HG03159 (cell line): ENCODE measurements around the gene TRAK2.
"Not testable (repeated sequence)": the region's sequence is repeated elsewhere in the genome, so short reads cannot be mapped to it uniquely, and the experiment has no call there.

Experiments
- ATAC-seq: cut with Tn5 transposase; IDR thresholded peaks from one replicate; pipeline ENCODE4 v1.9.1; 2021; ENCODE audit warnings: mild to moderate bottlenecking, moderate library complexity; ENCODE audit not compliant: unreplicated experiment

Gene TRAK2, protein sequence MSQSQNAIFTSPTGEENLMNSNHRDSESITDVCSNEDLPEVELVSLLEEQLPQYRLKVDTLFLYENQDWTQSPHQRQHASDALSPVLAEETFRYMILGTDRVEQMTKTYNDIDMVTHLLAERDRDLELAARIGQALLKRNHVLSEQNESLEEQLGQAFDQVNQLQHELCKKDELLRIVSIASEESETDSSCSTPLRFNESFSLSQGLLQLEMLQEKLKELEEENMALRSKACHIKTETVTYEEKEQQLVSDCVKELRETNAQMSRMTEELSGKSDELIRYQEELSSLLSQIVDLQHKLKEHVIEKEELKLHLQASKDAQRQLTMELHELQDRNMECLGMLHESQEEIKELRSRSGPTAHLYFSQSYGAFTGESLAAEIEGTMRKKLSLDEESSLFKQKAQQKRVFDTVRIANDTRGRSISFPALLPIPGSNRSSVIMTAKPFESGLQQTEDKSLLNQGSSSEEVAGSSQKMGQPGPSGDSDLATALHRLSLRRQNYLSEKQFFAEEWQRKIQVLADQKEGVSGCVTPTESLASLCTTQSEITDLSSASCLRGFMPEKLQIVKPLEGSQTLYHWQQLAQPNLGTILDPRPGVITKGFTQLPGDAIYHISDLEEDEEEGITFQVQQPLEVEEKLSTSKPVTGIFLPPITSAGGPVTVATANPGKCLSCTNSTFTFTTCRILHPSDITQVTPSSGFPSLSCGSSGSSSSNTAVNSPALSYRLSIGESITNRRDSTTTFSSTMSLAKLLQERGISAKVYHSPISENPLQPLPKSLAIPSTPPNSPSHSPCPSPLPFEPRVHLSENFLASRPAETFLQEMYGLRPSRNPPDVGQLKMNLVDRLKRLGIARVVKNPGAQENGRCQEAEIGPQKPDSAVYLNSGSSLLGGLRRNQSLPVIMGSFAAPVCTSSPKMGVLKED

DNA sequence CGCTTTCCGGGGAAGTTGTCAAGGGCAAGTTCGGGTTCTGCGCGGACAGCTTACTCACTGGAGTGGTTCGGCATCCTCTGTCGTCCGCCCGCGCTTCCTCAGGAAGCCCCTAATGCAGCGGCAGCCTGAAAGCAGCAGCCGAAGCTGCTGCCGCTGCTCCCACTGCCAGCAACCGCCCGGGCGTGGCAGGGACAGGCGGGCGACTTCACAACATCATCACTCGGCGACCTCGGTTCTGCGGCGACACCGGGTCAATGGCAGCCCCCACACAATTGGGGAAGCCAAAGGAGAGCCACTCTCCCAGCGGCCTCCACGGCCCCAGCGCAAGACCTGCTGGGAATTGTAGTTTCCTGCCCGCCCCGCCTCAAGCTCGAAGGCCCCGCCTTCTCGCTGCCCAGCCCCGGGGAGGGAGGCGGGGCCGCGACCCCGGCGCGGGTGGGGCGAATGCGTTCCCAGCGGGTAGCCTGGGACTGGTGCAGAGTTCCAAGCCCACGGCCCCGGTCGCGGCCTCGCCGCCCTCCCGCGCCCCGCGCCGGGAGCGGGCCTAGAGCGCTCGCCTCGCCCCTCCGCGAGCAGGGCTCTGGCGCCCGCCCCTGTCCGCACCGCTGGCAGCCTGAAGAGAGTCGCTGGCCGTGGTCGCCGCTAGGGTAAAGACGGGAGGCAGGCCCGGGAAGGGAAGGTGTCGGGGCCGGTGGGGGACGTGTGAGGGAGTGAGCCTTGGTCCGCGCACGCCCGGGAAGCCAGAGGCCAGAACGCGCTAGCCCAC lies at the start of gene TRAK2, which contains the start of gene STRADB:
Gene TRAK2 (minus strand): TSS at position 167 of the 766 bp plus-strand sequence. CDS start 30,951 bp downstream, outside the sequence.
Gene STRADB (plus strand): TSS at position 449 of the 766 bp plus-strand sequence. CDS start 3,101 bp downstream, outside the sequence.
- peak; percentile 96 for ATAC-seq

DNA sequence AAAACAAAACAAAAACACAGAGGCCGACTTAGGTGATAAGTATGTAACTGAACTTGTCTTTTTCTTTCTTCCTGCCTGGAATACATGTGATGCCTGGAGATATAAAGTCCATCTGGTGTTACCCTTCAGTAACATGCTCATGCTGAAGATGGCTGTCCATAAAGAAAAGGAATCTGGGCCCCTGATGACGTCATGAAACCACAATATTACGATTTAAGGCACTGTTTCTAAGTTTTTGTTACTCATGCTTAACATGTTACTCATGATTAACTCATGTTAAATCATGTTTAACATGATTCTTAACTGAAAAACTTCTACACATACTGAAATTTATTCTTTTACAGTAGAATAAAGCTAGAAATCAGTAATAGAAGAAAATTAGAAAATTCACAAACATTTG lies 49.3 kb upstream of the TRAK2 start:
- ATAC-seq, result no peak

DNA sequence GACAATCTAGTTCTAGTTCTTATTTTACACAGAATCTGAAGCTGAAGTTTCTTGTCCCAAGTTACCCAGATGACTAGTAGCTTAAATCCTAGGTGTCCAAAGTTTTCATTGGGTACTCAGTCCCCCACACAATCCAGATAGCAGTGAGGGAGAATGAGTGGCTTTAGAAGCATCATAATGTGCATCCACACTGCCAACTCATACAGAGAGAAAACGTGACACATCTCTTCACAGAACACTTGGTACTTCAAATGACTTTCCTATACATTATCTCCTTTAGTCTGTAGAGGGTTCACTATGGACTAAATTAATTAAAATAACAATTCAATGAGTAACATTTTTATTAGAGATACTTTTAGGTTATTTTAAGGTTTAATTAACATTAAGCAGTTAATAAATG lies 45.5 kb upstream of the TRAK2 start:
- no peak for ATAC-seq

DNA sequence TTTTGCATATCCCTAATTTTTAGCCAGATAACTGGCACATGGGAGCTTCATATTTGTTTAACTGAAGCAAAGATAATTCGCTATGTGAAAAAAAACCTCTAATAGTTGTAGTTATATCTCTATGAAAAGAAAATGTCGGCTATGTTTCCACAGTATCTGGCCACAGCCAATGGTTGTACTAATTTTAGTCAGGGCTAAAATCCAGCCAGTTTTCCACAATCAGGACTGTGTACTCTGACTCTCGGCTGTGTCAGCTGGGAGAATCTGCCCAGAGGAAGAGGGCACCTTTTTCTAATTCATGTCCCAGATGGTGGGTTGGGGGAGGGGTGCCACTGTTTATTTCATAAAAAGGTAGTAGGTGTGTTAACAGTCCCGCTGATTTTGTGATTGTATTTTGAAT lies 39.0 kb upstream of the TRAK2 start:
- ATAC-seq, result no peak

DNA sequence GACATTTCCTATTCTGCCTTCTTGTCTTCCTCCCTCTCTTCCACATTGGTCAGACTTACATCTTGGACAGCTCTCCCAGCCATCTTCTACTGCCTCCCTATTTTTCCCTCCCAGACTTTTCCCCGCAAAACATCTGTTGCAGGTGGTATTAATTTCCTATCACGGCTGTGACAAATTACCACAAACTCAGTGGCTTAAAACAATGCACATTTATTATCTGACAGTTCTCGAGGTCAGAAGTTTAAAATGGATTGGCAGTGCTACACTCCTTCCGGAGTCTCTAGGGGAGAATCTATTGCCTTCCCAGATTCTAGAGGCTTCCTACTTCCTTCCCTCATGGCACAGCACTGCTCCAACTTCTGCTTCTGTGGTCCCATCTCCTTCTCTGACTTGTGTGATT lies 33.5 kb upstream of the TRAK2 start:
- ATAC-seq, result no peak

DNA sequence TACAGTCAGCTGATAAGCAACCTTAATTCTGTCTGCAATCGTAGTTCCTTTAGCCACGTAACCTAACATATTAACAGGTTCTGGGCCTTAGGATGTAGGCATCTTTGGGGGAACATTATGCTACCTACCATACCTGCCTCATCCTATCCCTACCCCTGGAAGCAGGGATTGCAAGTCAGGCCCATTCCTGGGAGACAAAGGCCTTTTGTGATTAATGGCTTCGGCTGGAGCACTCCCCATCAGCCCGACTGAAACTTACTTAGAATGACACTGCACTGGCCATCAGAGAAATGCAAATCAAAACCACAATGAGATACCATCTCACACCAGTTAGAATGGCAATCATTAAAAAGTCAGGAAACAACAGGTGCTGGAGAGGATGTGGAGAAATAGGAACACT lies 32.5 kb upstream of the TRAK2 start:
- not testable (repeated sequence) for ATAC-seq

DNA sequence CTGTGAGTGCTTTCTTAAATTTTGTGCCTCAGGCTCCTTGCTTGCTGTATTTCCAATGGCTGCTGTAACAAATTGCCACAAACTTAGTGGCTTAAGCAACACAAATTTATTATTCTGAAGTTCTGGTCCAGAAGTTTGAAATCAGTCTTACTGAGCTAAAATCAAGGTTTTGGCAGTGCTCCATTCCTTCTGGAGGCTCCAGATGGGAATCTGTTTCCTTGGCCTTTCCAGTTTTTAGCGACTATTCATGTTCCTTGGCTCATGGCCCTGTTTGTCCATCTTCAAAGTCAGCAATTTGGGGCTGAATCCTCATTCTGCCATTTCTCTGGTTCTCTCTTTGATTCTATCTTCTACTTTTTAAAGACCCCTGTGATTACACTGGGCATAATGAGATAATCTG lies 32.1 kb upstream of the TRAK2 start:
- no peak for ATAC-seq

DNA sequence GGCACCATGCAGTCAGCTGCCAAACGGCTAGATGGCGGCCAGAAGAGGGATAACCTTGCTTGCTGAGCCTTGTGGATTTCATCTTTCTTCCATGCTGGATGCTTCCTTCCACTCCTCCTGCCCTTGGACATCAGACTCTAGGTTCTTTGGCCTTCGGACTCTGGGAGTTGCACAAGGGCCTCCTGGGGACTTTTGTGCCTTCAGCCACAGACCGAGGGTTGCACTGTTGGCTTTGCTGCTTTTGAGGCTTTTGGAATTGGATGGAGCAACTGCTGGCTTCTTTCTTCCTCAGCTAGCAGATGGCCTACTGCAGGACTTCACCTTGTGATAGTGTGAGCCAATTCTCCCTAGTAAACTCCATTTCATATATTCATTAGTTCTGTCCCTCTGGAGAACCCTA lies 31.3 kb upstream of the TRAK2 start:
- ATAC-seq, result no peak

DNA sequence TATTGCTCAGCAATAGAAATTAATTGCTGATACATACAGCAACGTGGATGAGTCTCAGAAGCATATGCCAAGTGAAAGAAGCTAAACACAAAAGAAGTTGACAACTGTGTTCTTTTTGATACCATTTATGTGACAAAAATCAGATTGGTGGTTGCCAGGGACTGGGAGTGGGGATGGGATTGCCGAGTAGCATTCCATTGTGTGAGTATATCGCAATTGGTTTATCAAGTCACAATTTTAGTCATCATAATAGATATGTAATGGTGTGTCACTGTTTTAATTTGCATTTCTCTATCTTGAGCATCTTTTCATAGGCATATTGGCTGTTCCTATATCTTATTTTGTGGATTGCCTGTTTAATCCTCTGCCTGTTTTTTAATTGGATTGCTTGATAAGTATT lies 21.2 kb upstream of the TRAK2 start:
- ATAC-seq, result no peak

DNA sequence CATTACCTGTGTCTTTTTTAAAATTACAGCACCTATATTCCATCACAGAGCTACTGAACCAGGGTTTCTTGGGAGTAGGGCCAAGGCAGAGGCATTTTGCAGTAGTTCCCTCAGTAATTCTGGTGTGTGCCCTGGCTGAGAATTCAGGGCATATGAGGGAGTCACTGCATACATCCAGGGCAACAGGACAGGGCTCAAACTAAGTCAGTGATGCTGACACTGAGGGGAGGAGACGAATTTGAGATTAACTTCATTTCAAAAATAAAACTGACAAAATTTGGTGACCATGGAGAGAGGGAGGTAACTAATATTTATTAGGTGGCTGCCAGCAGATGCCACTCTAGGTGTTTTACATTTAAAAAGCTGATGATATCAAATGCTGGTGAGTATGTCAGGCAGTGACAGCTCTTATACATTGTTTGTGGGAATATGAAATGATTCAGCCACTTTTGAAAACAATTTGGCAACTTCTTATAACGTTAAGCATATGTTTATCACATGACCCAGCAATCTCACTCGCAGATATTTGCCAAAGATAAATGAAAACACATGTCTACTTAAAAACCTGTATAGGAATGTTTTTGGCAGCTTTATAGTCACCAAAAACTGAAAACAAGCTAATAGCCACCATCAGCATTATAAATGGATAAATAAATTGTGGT lies 20.6 kb upstream of the TRAK2 start:
- no peak for ATAC-seq

DNA sequence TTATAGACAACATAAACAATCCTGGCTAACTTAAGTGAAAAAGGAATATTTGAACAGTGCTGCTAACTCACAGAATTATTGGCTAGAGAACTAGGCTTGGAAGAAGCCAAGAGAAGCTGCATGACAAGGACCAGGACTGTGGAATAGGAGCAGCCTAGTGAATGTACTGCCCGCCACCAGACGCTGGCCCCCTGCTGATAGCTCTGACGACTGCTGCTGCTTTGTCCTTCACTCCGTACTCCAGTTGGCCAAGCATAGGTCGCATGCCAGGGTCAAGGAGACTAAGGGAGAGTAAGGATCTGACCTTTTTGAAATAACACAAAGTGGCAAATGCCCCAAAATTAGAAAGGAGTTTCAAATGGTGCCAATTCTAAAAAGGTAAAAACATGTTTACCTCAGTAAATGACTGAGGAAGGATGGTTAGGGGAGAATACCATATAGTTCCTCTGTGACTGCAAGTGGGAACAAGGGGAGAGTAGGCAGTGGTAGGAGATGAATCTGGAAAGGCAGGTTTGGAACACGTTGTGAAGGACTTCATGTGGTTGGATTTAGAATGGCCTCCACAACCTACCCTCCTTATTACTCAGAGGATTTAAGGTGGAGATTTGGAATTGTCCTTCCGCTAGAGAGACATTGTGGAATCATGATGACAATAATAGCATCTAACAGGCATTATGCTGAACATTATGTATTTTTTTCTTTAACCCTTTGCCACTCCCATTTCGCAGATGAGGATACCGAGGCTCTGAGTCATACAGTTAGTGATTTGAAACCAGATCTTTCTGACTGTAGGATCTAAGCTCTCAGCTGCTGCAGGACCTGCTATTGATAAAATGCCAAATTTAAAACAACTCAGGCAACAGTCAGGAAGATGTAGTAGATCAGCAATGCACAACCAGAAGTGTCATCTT lies 19.8 kb upstream of the TRAK2 start:
- no peak for ATAC-seq

DNA sequence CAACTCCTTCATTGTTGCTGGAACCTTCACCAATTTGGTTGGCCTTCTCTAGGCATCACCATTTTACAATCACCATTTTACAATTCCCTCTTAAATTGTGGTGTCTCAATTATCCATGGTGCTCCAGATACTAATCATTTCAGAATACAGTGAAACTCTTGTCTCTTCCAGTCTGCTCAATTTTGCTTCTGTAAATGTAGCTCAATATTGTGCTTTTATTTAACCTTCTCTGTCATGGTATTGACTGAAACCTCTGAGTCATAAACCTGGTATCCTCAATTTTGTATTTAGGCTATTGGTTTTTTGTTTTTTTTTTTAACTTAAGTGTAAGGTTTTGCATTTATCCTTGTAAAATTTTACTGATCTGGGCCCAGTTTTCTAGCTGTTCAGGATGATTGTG lies 16.4 kb upstream of the TRAK2 start:
- no peak for ATAC-seq

DNA sequence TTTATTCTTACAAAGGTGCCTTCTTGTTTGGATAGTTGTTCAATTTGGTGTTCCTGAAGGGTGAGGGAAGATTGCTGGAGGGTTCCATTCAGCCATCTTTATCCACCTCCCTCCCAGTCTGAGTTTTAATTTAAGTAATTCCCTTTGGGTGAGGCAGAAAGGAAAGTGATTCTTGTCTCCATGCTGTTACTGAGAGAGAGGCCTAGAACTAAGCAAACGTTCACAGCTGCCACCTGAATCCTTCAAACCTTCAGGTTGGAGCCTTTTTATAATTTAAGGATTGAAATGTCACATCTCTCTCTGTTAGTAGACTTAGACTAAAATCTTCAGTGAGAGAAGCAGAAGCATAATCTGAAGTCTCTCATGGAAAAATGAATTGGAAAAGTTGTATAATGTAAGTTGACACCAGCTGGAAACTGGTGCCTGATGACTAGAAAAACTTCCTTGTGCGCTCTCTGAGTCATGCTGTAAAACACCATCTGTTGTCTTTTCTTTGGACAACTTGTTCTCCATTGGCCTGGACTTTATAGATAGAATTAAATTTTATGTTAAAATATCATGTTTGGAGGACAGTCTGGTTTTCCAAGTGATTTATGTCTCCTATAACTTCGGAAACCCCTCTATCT lies 14.9 kb upstream of the TRAK2 start:
- ATAC-seq, result no peak

DNA sequence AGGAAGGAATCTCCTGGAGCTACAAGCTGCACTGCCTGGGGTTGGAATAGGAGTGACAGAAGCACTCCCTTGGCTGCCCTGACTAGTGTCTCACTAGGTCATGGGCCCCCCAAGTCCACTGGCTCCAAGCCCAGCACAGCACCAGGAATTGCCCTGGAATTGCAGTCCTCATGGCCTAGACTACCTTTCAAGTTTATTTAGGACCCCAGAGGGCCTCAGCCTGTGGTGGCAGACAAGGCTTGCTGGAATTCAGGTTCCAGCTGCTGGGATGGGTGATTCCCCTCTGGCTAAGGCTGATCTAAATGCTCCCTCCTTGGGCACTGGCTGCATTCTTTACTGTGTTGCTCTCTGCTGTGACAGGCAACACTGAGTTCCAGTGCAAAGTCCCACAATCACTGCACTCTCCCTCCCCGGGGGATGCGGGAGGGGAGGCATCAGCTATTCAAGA lies 14.3 kb upstream of the TRAK2 start:
- ATAC-seq, result no peak

DNA sequence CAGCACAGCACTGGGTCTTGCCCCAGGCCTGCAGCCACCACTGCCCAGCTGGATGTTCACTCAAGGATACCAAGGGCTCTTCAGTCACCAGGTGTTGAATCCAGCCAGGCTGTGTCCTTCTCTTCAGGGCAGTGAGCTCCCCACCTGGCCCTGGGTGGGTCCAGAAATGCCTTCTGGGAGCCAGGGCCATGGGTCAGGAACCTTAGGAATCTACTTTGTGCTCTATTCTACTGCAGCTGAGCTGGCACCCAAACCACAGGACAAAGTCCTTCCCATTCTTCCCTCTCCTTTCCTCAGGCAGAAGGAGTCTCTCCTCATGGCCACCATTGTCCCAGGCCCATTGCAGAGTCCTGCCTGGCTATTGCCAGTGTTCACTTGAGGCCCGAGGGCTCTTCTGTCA lies 13.3 kb upstream of the TRAK2 start:
- no peak for ATAC-seq

DNA sequence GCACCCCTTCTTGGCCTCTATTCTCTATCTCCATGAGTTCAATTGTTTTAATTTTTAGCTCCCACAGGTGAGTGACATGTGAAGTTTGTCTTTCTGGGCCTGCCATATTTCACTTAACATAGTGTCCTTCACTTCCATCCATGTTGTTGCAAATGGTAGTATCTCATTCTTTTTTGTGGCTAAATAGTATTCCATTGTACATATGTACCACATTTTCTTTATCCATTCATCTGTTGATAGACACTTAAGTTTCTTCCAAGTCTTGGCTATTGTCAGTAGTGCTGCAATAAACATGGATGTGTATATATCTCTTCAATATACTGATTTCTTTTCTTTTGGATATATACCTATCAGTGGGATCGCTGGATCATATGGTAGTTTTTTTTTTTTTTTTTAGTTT lies 9.3 kb upstream of the TRAK2 start:
- no peak for ATAC-seq

DNA sequence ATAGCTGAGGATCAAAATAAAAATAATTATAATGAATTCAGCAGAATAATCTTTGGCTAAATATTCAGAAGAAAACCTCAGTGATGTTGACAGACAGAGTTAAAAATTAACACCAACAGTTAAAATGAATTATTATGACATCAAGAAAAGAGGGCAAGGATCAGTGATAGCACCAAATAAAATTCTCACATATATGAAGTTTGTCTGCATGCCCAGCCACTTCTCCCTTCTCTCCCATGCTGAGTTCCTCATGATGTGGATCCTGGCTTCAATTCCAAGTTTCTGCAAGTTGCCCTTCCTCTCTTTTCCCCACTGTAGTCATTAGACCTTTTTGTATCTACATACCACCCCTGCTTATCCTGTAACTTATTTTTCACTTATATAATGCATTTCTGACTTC lies 7.1 kb upstream of the TRAK2 start:
- ATAC-seq, result no peak

DNA sequence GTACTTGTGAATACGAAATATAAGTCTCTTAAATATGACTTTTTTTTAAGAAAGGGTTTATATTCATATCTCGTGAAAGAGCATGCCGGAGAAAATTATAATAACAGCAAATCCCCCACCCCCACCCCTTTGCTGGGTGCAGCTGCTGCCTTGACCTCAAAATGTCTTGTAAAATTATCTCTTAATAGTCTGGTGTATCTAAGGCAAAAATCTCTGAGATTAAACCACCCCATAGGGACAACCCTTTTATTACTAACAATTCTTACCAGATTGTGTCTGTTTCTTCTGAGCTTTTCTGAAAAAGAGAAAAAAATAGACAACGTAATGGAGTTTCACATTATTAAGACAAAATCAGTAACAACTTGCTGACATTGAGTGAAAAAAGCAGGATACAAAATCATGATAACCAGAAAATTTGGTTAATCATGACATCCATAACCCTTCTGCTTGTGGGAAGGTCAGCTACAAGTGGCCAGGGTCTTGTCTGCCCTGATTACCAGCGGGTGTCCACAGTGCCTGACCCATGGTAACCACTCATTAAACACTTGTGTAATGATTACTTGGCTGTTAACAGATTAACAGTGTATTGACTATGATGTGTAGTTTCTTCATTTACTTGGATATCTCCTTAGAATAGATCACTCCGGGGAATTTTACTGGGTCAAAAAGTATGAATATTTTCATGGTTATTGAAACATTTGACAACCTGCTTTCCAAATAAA lies 1.8 kb upstream of the TRAK2 start:
- no peak for ATAC-seq
